ENCODE measurements around the gene HPN. TPM values are rescaled to one million over a fixed set of nuclear protein-coding genes. Genes with fewer than 3 reads are reported as not detected.

Gene HPN
- total RNA-seq, 1 donor from 2014 or later = 0.30 TPM

DNA sequence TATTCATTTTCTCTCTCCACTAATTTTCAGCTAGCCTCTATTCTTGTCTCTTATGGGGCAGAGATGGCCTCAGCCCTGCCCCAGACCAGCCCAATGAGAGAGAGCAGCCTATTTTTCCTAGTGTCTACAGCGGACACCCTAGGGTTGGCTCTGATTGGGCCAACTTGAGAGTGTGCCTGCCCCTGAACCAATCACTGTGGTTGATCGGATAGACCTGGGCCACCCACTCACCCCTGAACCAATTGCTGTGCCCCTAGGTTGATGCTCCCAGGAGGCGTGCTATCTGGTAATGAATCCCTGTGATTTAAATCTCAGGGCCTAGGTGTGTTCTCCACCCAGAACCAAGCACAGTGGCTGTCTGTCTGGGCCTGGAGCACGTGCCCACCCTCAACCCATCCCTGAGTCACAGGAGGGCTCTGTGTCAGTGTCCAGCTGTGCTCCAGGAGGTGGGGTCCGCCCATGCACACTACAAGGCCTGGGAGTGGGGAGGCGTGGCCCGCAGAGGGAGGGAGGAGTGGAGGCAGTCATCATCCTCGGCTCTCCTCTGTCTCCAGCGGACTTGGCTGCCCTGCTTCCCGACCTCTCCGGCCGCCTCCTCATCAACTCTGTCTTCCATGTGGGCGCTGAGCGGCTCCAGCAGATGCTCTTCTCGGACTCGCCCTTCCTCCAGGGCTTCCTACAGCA, 26.1 kb upstream of the HPN start:
- Mint-ChIP-seq H3K4me3 (no peak overlapping the region), H3K27ac (no peak overlapping the region), H3K4me1 (no peaks in the 10 kb centered on the region), H3K9me3 (no peaks in the 10 kb centered on the region), H3K27me3 (ENCODE audit: insufficient read depth, low read depth) (peaks cover 11% of the 10 kb centered on the region), H3K36me3 (peaks cover 35% of the 10 kb centered on the region)
- Histone ChIP-seq H4K20me1 (ENCODE audit: low read depth) (peaks cover 4% of the 10 kb centered on the region), H3K9ac (no peak overlapping the region), H3K27ac (no peak overlapping the region), H2AFZ (replicated peaks) (no peak overlapping the region), H3K4me1 (no peaks in the 10 kb centered on the region), H3K79me2 (ENCODE audit: low read depth) (no peaks in the 10 kb centered on the region), H3K27me3 (no peaks in the 10 kb centered on the region), H3K4me3 (no peak overlapping the region), H3K9me3 (ENCODE audit: low read depth) (no peaks in the 10 kb centered on the region), H3K4me2 (no peak overlapping the region), H3K36me3 (no peaks in the 10 kb centered on the region), H3F3A (ENCODE audit: low read depth) (peaks cover 7% of the 10 kb centered on the region)
- TF ChIP-seq EZH2 (IDR thresholded peaks at IDR 0.05) = no peak
- no peak for TF ChIP-seq CTCF (IDR thresholded peaks at IDR 0.05)
- no peak for TF ChIP-seq EZH2phosphoT487 (IDR thresholded peaks at IDR 0.05)
- DNase-seq (ENCODE audit: low spot score) = no peak

GRCh38 chr19:35015954-35016351, 25.6 kb upstream of the HPN start:
- TF ChIP-seq CTCF (IDR thresholded peaks at IDR 0.05) (no peak), EZH2phosphoT487 (IDR thresholded peaks at IDR 0.05) (no peak), EZH2 (IDR thresholded peaks at IDR 0.05) (no peak)
- H3K79me2 ChIP-seq (ENCODE audit: low read depth) = no peaks in the 10 kb centered on the region
- no peaks in the 10 kb centered on the region for H3K36me3 ChIP-seq
- H4K20me1 ChIP-seq (ENCODE audit: low read depth) = peaks cover 4% of the 10 kb centered on the region
- H3K27me3 ChIP-seq = no peaks in the 10 kb centered on the region
- H3K27me3 Mint-ChIP-seq (ENCODE audit: insufficient read depth, low read depth) = peaks cover 12% of the 10 kb centered on the region
- H3K27ac Mint-ChIP-seq = no peak overlapping the region
- H3K4me3 ChIP-seq = no peak overlapping the region
- H3K9ac ChIP-seq = no peak overlapping the region
- no peak for DNase-seq (ENCODE audit: low spot score)
- H3F3A ChIP-seq (ENCODE audit: low read depth) = peaks cover 7% of the 10 kb centered on the region
- H3K4me1 ChIP-seq = no peaks in the 10 kb centered on the region
- no peak overlapping the region for H2AFZ ChIP-seq (replicated peaks)
- H3K36me3 Mint-ChIP-seq = peaks cover 37% of the 10 kb centered on the region
- H3K9me3 Mint-ChIP-seq = no peaks in the 10 kb centered on the region
- H3K27ac ChIP-seq = no peak overlapping the region
- no peak overlapping the region for H3K4me3 Mint-ChIP-seq
- H3K4me1 Mint-ChIP-seq = no peaks in the 10 kb centered on the region
- H3K9me3 ChIP-seq (ENCODE audit: low read depth) = no peaks in the 10 kb centered on the region
- no peak overlapping the region for H3K4me2 ChIP-seq

GRCh38 chr19:35017507-35017906, 24.0 kb upstream of the HPN start:
- Histone ChIP-seq H3K79me2 (ENCODE audit: low read depth) (no peaks in the 10 kb centered on the region), H3K4me2 (no peak overlapping the region), H3F3A (ENCODE audit: low read depth) (peaks cover 4% of the 10 kb centered on the region), H3K36me3 (no peaks in the 10 kb centered on the region), H3K4me3 (no peak overlapping the region), H2AFZ (replicated peaks) (no peak overlapping the region), H3K27me3 (no peaks in the 10 kb centered on the region), H3K9ac (no peak overlapping the region), H3K4me1 (no peaks in the 10 kb centered on the region), H3K9me3 (ENCODE audit: low read depth) (no peaks in the 10 kb centered on the region), H3K27ac (no peak overlapping the region), H4K20me1 (ENCODE audit: low read depth) (no peaks in the 10 kb centered on the region)
- Mint-ChIP-seq H3K27ac (no peak overlapping the region), H3K4me1 (no peaks in the 10 kb centered on the region), H3K9me3 (no peaks in the 10 kb centered on the region), H3K4me3 (no peak overlapping the region), H3K27me3 (ENCODE audit: insufficient read depth, low read depth) (peaks cover 13% of the 10 kb centered on the region), H3K36me3 (peaks cover 34% of the 10 kb centered on the region)
- no peak for TF ChIP-seq CTCF (IDR thresholded peaks at IDR 0.05)
- no peak for TF ChIP-seq EZH2 (IDR thresholded peaks at IDR 0.05)
- no peak for TF ChIP-seq EZH2phosphoT487 (IDR thresholded peaks at IDR 0.05)
- no peak for DNase-seq (ENCODE audit: low spot score)

Measured in neural progenitor cell (in vitro differentiated cells).